GM21515 (cell line): ENCODE measurements around the gene CYP27A1.
"Not testable (repeated sequence)": the region's sequence is repeated elsewhere in the genome, so short reads cannot be mapped to it uniquely, and the experiment has no call there.

Experiments
- ATAC-seq: cut with Tn5 transposase; IDR thresholded peaks from one replicate; pipeline ENCODE4 v1.9.1; 2021; ENCODE audit not compliant: unreplicated experiment

CYP27A1 gene

DNA sequence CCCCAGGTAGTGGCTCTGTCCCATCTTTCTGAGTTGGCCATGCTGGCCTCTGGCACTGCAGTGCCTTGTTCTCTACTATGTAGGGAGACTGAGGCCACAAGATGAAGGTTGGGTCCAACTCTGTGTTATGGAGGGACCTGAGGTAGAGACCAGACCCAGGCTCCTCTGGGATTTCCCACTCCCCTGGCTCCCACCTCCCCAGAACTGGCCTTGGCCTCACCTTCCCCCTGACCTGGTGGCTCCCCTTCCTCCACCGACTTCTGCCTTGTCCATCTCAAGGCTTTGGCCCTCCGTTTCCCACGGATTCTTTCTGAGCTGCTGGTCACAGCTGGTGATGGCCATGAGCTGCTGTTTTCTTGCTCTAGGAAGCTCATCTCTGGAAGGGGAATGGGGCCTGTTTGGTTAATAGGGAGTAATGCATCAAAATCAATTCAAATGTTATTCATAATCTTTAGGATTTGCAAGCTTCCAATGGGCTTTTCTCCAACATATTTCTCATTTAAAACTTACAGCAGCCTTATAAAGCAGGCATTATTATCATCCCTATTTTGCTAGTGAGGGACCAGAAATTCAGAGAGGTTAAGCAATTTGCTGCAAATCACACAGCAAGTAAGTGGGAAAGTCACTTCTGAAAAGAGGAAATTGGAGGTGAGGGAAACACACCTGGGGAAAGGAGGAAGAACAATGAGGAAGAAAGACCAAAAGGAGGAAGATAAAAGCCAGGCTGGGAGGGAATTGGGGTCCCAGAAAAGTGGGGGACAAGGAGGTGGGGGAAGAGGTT, 48.8 kb downstream of the CYP27A1 start:
- no peak for ATAC-seq

DNA sequence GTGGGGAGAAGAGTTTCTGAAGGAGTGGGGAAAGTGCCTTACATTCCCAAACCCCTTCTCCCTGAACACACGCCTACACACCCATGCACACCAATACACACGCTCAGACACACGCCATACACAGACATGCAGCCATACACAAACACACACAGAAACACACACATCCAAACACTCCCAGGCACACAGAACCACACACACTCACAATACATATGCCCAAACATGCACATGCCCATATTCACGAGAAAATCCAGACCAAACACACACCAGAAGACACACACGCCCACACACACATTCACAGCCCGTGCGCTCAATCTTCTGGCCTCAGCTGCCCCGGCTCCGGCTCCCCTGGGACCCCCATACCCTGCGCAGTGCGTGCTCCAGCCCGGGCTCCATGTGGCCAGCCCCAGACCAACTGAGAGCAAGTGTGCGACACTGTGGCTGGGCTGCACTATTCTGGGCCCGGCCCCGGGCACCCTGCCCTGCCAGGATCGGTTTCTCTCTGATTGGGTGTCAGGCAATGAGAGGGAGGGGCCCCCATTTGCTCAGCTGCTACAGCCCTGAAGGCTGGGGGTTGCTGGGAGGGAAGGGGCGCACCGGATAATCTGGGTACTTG, 49.5 kb downstream of the CYP27A1 start, which contains the start of gene PRKAG3:
Gene PRKAG3 (minus strand): TSS at position 426 of the 613 bp plus-strand sequence.
- no peak for ATAC-seq

DNA sequence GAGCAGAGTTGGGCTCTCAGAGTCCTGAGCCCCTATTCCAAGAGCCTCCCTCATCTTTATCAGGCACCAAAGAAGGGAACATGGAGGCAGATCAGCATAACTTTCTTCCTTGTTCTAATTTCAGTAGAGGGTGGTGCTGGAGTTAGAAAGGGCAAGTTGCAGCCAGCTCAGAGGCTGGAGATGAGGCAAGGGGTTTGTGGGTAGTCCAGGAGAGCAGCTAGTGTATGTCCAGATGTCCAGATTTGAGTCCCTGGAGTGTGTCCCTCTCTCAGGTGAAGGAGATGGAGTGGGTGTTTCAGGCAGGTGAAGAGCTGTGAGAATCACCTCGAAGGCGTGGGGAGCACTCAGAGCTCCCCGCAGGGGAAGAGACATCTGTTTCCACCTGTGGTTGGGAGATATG, 50.1 kb downstream of the CYP27A1 start:
- no peak for ATAC-seq

DNA sequence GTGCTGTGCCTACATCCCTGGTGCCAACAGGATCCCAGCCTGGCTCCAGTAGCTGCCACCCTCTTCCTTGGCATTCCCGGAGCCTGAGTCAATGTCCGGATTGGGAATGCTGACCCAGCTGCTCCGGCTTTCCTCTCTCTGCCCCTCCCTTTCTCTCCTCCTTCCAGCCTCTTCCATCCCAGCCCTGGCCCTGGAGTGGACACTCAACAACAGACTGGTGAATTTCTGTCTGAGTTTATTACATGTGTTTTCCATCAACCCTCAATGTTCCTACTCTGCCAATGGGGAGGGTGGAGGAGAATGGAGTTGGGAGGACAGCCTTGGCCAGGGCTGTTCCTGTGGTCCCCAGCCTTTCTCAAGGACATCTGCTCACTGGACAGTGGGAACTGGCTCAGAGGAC, 50.6 kb downstream of the CYP27A1 start:
- no peak for ATAC-seq

DNA sequence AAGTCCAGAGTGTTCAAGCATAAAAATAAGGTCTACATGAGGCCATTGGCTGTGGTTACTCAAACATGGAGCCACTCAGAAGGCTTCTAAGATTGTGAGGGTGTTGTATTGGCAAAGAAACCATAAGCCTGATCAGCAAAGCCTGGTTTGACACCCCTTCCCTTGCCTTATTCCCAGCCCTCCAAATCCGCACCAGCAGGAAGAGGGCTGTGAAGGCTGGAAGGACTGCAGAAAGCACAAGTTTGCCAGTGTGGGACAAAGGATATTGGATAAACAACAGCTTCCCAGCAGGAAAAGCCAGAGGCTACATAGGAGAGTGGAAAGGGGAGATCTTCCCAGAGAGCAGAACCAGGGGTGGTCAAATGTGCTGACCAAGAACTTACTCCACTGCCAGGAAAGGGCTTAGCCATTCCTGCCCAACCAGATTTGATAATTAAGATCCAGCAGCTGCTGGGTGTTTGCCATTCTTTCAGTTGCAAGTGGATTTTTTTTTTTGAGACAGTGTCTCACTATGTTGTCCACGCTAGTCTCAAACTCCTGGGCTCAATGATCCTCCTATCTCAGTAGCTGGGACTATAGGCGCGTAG, 51.2 kb downstream of the CYP27A1 start:
- no peak for ATAC-seq

DNA sequence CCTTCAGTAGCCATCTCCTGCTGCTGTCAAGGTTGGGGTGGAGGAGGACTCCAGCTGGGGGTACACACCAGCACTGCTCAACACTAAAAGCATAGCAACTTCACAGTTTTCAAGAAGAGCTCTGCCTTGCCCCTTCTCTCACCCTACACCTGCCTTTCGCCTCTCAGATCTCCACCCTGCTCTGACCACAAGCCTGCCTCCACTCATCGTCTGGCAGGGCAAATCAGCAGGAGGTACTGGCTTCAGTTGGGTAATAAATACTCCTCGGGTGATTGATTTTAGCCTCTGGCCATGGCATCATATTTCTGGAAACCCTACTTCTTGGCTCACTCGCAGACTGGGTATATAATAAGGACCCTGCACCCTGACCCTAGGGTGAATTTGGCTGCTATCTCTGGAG, 52.7 kb downstream of the CYP27A1 start:
- no peak for ATAC-seq

DNA sequence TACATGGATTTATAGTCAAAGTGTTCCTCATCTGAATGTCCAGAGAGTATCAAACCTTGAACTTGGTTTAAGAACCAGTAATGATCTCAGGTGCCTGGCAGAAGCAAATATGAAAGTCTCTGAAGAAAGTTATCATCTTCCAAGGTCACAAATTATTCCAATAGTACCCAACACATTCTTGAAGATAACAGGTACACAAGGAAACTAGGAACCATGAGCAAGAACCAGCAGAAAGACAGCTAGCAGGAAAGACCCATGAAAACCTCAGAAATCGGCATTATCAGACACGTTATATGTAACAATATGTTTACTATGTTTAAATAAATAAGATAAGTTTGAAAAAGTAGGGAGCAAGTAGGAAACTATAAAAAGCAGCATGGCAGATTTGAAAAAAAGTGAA, 55.5 kb downstream of the CYP27A1 start:
- ATAC-seq = no peak

DNA sequence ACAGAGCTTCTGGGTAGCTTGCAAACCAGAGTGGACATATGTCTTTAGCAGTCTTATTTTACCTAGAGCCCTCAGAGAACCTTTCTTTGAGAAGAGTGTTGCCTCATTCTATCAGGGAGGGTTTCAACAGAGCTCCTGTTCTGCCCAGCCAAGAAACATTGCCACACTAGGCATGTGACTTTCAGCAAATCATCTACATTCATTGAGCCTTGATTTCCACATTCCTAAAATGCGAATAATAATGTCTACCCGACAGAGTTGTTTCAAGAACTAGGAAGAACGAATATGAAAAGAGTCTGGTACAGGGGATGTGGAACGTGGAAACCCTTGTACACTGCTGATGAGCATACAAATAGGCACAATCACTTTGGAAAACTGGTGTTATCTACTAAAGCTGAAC, 57.5 kb downstream of the CYP27A1 start:
- no peak for ATAC-seq

DNA sequence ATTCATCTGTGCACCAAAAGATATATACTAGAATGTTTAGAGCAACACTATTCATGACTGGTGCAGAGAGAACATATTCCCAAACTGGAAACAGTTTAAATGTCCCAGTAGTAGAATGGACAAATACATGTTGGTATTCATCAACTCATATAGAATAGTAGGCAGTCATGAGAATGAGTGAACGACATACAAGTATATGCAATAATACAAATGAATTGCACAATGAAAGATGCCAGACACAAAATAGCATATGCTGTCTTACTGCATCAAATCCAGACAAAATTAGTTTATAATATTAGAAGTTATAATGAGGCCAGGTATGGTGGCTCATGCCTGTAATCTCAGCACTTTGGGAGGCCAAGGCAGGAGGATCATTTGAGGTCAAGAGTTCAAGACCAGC, 57.9 kb downstream of the CYP27A1 start:
- ATAC-seq = no peak

DNA sequence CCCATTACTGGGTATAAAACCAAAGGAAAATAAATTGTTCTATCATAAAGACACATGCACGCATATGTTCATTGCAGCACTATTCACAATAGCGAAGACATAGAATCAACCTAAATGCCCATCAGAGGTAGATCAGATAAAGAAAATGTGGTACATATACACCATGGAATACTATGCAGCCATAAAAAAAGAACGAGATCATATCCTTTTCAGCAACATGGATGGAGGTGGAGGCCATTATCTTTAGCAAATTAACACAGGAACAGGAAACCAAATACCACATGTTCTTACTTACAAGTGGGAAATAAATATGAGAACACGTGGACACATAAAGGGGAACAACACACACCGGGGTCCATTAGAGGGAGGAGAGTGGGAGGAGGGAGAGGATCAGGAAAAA, 62.4 kb downstream of the CYP27A1 start:
- ATAC-seq = not testable (repeated sequence)

DNA sequence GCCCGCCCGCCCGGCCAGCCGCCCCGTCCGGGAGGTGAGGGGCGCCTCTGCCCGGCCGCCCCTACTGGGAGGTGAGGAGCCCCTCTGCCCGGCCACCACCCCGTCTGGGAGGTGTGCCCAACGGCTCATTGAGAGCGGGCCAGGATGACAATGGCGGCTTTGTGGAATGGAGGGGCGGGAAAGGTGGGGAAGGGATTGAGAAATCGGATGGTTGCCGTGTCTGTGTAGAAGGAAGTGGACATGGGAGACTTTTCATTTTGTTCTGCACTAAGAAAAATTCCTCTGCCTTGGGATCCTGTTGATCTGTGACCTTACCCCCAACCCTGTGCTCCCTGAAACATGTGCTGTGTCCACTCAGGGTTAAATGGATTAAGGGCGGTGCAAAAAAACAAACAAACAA, 65.0 kb downstream of the CYP27A1 start:
- ATAC-seq = not testable (repeated sequence)

DNA sequence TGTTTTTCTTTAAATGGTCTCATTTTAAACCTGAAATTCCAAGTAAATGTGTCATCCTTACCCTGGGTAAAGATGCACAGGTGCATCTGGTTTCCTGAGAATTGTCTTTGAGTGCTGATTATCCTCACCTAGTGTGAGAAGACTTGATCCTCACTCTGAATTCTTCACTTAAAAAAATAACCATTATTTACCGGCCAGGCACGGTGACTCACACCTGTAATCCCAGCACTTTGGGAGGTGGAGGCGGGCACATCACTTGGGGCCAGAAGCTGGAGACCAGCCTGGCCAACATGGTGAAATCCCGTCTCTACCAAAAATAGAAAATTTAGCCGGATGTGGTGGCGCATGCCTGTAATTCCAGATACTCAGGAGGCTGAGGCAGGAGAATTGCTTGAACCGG, 67.8 kb downstream of the CYP27A1 start:
- ATAC-seq = no peak

DNA sequence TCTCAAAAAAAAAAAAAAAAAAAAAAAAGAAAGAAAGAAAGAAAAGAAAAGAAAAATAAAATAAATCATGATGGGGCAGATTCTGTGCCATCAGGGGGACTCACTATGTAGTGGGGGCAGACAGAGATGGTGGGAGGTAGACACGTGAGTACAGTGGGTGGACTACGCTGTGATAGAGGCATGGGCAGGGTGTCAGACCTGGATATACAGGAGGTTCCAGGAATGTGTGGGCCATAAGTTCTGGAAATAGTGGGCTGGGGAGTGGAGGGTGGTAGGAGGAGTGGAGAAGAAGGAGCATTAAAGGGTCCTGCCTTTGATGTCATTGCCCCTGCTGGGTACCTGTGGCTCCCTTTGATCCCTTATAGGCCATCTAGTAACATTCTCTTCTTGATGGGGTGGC, 68.8 kb downstream of the CYP27A1 start:
- ATAC-seq = no peak

DNA sequence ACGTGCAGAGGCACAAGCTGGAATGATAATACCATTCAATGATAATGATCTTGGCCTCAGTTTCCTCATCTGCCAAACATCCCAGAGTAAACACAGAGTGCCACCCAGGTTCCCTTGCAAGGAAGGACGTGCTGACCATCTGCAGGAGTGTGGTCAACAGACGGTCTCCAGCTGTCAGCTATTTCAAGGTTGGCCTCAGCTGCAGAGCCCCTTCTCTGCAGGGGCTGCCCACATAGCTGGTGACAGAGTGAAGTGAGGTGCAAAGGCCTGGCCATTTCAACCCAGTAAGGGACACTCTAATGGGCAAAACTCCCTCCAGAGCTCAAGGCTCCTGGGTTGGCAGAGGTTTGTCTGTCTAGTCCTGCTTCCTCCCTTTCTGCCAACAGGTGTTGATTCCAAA, 69.3 kb downstream of the CYP27A1 start:
- ATAC-seq = no peak

DNA sequence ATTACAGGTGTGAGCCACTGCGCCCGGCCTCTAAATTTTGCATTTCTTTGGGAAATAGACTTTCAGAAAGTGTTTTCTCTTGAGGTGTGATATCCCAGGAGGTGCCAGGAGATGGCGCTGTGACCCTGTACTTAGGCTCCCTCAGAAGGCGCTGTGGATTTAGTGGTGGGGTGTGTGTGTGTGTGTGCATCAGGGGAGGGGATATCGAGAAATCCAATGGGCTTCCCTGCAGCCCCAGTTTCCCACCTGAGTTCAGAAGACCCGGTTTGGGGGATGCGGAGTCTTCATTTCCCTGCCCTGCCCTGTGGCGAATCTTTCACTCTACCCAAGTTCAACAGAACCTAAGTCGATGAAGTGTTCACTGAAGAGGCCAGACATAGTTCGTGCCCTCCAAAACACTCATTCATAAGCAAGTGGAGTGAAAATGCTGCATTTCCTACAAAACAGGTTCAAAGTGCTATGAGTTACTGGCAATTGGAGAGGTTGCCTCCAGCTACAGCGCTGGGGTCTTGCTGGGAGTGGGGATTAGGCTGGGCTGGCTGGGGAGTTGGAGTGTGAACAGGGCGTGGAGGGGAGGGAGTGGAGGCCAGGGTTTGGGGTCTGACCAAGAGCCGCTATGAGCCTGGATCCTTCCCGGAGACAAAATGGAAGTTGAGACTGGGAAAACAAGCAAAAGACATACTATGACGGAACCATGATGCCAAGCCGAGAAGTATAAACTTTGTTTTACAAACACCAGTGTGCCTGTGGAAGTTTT, 71.1 kb downstream of the CYP27A1 start:
- no peak for ATAC-seq

DNA sequence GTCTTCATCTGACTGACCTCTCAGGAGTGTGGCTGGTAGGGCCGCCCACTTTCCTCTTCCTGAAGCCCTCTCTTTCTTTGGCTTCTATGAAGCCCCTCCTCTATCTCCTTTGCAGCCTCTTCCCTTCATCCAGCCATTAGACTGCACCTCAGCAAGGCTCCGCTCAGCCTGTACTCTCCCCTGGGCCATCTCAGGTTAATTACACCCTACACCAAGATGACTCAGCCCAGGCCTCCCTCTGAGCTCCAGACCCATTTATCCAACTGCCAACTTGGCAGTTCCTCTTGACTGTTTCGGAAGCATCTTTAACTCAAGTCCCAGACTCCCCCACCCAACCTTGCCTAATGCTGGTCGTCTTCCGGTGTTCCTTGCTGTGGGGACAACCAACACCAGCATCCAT, 71.8 kb downstream of the CYP27A1 start:
- ATAC-seq = no peak

DNA sequence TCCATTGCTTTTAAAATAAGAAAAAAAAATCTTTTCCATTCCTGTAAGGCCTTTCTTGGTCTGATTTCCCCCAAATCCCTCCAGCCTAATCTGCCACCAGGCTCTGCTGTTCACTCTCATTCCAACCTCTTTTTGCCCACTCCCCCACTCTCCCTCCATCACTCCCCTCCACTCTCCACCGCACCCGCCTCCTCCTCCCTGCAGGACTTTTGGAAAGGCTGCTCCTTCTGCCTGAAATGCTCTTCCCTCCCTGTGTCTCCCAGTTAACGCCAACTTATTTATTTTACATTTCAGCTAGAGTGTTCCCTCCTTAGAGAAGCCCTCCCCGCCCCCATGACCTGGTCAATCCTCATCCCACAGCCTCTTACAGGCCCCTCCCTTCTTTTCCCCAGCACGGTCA, 72.9 kb downstream of the CYP27A1 start:
- ATAC-seq = no peak

DNA sequence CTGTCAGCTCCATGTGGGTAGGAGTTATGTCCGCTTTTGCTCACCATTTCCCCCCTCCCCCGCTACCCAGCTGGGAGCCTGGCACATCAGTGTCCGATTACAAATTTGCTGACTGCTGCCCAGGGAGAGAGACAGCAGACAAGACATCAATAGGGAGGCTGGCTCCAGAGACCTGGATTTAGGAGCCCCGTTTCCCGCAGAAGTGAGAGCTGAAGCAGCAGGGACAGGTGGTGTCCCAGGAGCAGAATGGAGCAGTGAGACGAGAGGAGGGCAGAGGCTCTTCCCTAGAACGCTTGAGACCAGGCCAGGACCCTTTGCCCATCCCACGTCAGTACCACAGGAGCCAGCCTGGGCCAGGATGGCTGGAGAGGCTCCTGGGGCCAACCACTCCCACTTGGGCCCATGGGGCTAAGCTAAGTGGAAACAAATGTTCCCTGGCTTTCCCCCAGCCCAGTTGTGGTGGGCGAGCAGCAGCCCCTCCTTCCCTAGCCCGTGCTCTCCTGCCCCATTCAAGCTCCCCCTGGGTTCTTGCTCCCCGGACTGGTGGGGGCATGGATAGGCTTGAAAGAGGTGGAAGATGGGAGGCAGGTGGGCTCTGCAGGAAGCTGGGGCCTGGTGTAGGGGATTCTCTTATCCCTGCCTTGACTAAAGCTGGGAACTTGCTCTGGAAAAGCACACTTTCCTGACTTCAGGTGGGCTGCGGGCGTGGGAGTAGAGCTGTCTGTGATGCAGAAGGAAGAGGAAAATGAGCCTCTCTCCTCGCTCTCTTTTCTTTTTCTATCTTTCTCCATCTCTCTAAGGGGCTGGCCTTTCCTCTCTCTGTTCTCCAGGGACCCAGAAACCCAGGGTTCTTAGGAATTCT, 73.6 kb downstream of the CYP27A1 start:
- ATAC-seq = no peak

DNA sequence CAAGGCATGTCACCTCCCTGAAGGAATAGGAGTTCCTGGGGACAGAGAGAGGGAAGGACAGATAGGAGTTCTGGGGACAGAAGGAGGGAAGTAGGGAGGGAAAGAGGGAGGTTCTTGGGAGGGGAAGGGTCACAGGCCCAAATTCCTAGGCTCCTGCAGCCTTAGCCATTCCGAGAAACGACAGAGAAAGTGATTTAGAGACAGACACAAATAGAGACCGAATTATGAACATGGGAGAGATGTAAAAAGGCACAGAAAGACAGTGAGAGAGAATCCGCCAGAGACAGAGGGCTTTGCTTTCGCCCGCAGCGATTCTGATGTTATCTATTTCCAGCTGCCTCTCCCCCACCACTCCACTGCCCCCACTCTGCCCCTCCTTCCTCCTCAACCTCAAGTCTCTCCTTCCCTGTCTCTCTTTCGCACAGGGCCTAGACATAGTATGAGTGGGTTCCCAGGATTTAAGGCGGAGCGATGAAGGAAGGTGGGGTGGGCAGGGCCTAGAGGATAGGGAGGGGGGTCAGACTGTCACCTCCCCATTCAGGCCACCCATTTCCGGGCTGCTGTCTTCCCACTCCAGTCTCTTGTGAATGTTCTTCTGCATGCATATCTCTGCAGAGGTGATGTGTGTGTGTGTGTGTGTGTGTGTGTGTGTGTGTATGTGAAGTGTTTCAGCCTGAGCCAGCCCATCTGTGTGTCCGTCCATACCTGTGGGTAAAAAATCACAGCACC, 74.4 kb downstream of the CYP27A1 start:
- no peak for ATAC-seq

DNA sequence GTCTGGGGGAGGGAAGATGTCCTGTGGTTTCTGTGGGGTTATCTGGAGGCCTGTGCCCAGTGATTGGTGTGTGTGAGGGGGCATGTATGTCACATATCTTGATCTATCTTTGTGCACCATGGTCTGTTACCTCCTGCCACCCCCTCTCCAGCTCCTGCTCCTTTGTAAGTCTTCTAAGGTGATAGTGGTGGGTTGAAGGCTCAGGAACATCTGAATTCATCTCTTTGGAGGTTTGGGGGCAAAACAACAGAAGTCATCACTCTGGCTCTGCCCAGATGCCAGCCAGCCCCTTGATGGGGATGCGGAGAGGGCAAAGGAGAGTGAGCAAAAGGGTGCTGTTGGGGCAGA, 74.9 kb downstream of the CYP27A1 start:
- ATAC-seq = no peak
